ENCODE measurements around the gene CACHD1. TPM values are rescaled to one million over a fixed set of nuclear protein-coding genes. Genes with fewer than 3 reads are reported as not detected.

CACHD1 gene
- total RNA-seq, 2 donors from 2014 or later, result 10.8 to 14.4 TPM

DNA sequence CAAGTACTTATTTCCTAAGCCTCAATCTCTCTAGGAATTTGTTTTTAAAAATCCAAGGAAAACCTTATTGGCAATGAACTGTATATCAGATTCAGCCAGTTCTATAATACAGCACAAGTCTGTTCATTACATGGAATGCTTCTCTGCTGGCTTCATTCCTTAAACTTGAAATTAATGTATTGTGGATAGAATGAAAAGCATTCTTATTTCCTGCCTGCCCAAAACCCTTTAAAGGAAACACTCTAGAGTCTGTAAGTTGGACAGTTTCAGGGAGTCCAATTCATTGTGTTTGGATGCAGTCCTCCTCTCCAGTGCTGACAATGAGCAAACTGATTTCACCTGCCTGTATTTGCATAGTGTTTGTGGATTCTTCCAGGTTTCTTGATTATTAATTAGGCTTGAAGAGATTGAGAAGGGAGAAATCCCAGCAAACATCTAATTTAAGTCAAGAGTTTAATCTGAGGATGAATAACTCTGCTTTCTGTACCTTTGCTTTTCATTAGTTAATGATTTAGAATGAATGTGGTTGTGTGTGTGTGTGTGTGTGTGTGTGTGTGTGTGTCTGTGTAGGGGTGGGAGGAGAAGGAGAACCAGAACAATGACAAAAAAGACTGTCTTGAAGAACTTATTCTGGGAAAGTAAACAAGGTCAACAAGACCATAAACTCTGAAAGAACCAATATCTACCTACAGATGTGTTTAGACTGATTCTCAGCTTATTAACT is 61.2 kb downstream of the CACHD1 start:
- Histone ChIP-seq H3K27ac (no peak overlapping the region), H3K36me3 (no peaks in the 10 kb centered on the region), H3K4me1 (replicated peaks) (no peaks in the 10 kb centered on the region), H3K9me3 (no peaks in the 10 kb centered on the region), H3K4me3 (no peak overlapping the region), H3K27me3 (replicated peaks; ENCODE audit: insufficient read depth) (no peaks in the 10 kb centered on the region)
- DNase-seq (ENCODE audit: low spot score), result no peak
- TF ChIP-seq CTCF (IDR thresholded peaks at IDR 0.05), result no peak
- TF ChIP-seq POLR2A (IDR thresholded peaks at IDR 0.05), result no peak
- no peak for TF ChIP-seq POLR2AphosphoS5 (IDR thresholded peaks at IDR 0.05)
- intact Hi-C loops (cut with DNase I), result no loop called here

DNA sequence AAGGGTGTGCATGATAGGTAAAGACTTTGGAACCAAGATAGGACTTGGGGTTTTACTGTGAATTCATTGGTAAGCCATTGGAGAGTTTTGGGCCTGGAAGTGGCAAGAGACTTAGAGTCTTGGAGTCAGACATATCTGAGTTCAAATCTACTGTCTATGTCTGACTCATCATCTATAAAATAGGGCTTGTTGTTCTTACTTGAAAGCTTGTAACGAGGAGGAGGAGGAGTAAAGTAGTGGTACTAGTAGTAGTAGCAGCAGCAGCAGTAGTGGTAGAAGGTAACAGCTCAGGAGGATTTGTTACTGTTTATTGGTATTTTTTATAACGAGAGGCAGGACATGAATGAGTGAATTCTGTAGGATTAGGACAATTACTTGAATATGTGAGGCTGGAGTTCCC is 62.7 kb downstream of the CACHD1 start:
- H3K4me3 ChIP-seq, result no peak overlapping the region
- intact Hi-C loops (cut with DNase I), result no loop called here
- peaks cover 10% of the 10 kb centered on the region for H3K4me1 ChIP-seq (replicated peaks)
- TF ChIP-seq POLR2AphosphoS5 (IDR thresholded peaks at IDR 0.05), result no peak
- TF ChIP-seq CTCF (IDR thresholded peaks at IDR 0.05), result no peak
- no peak for TF ChIP-seq POLR2A (IDR thresholded peaks at IDR 0.05)
- H3K27me3 ChIP-seq (replicated peaks; ENCODE audit: insufficient read depth), result no peaks in the 10 kb centered on the region
- no peaks in the 10 kb centered on the region for H3K36me3 ChIP-seq
- H3K27ac ChIP-seq, result no peak overlapping the region
- H3K9me3 ChIP-seq, result no peaks in the 10 kb centered on the region
- DNase-seq (ENCODE audit: low spot score), result no peak
- WGBS, result 47% methylated on average over 2 of the region's 2 CpGs

- peaks cover 10% of the 10 kb centered on the region for H3K4me1 ChIP-seq (replicated peaks)
- H3K4me3 ChIP-seq, result no peak overlapping the region
- no peaks in the 10 kb centered on the region for H3K36me3 ChIP-seq
- H3K27me3 ChIP-seq (replicated peaks; ENCODE audit: insufficient read depth), result no peaks in the 10 kb centered on the region
- H3K9me3 ChIP-seq, result no peaks in the 10 kb centered on the region
- DNase-seq (ENCODE audit: low spot score), result peak; percentile 47
- no peak for TF ChIP-seq POLR2A (IDR thresholded peaks at IDR 0.05)
- TF ChIP-seq POLR2AphosphoS5 (IDR thresholded peaks at IDR 0.05), result peak; percentile 80
- no peak for TF ChIP-seq CTCF (IDR thresholded peaks at IDR 0.05)
- intact Hi-C loops (cut with DNase I), result loop anchor here (5.0 kb wide), 1 partner anchor 64 kb away; the partner anchor contains the start of gene CACHD1
- 32% methylated on average over 10 of the region's 10 CpGs for WGBS
- peak overlapping the region; percentile 31 to 34 for H3K27ac ChIP-seq
Observed at GRCh38 chr1:64535938-64536835, 66.3 kb downstream of the CACHD1 start.

- WGBS, result 39% methylated on average over 8 of the region's 8 CpGs
- Histone ChIP-seq H3K36me3 (no peaks in the 10 kb centered on the region), H3K4me3 (no peak overlapping the region), H3K9me3 (no peaks in the 10 kb centered on the region), H3K4me1 (replicated peaks) (peaks cover 10% of the 10 kb centered on the region), H3K27me3 (replicated peaks; ENCODE audit: insufficient read depth) (no peaks in the 10 kb centered on the region), H3K27ac (peak overlapping the region; percentile 31 to 34)
- TF ChIP-seq POLR2AphosphoS5 (IDR thresholded peaks at IDR 0.05) (peak; percentile 59), CTCF (IDR thresholded peaks at IDR 0.05) (no peak)
- intact Hi-C loops (cut with DNase I), result loop anchor here (5.0 kb wide), 1 partner anchor 65 kb away; the partner anchor contains the start of gene CACHD1
- DNase-seq (ENCODE audit: low spot score), result peak; percentile 67
Observed at GRCh38 chr1:64536836-64537490, 67.0 kb downstream of the CACHD1 start.

Measured in prostate gland (tissue), 2 donors.